H1 (cell line): Measurements from ENCODE around the gene PCDHGB3. TPM values are rescaled to one million over a fixed set of nuclear protein-coding genes. Genes with fewer than 3 reads are reported as not detected.

ENCODE experiments used
- CTCF ChIA-PET: fragments of 300-600 bp; sonication (Branson Sonifier 250); formaldehyde crosslinking; loops from one replicate; lab custom pipeline; 2021; ENCODE audit not compliant: partially characterized antibody; lab: Charles Lee
- POLR2A ChIA-PET: fragments of 300-600 bp; sonication (Branson Sonifier 250); formaldehyde crosslinking; loops from one replicate; lab custom pipeline; 2021; ENCODE audit warnings: inconsistent platforms; ENCODE audit not compliant: partially characterized antibody; lab: Charles Lee
- DNase-seq, 2 experiments: peaks; one replicate each; pipeline versions ENCODE4 v3.0.0 to v3.0.0-alpha.2; 2010 to 2022; ENCODE audit warnings: low spot score in 2 of 2, low read depth in 1 of 2, mixed read lengths in 1 of 2
- FAIRE-seq: peaks from 2 replicates; lab custom pipeline; 2011; peaks lifted over from hg19 to GRCh38; lab: Jason Lieb, UNC
- H2AFZ ChIP-seq: 2 replicates; pipeline ENCODE4 v1.8.1; 2012; ENCODE audit warnings: low read length, inconsistent platforms
- H2AK5ac ChIP-seq: 2 replicates; pipeline ENCODE4 v1.6.1; 2013; ENCODE audit warnings: low read depth, low read length
- H2BK120ac ChIP-seq: replicated peaks from 2 replicates; pipeline ENCODE3; 2013; ENCODE audit warnings: low read depth, low read length, inconsistent platforms
- H2BK12ac ChIP-seq: 2 replicates; pipeline ENCODE4 v1.6.1; 2013; ENCODE audit warnings: low read depth, low read length
- H2BK15ac ChIP-seq: 2 replicates; pipeline ENCODE4 v1.6.1; 2013; ENCODE audit warnings: low read length
- H2BK20ac ChIP-seq: 2 replicates; pipeline ENCODE4 v1.6.1; 2013; ENCODE audit warnings: low read length
- H2BK5ac ChIP-seq: 2 replicates; pipeline ENCODE4 v1.6.1; 2013; ENCODE audit warnings: low read depth, low read length
- H3K14ac ChIP-seq: 2 replicates; pipeline ENCODE4 v1.6.1; 2013; ENCODE audit warnings: inconsistent platforms; ENCODE audit not compliant: insufficient read length
- H3K18ac ChIP-seq: 2 replicates; pipeline ENCODE4 v1.6.1; 2013; ENCODE audit warnings: low read length; ENCODE audit errors: extremely low read depth
- H3K23ac ChIP-seq: 2 replicates; pipeline ENCODE4 v1.6.1; 2013; ENCODE audit warnings: inconsistent platforms; ENCODE audit not compliant: insufficient read length
- H3K23me2 ChIP-seq: 2 replicates; pipeline ENCODE4 v1.6.1; 2013; ENCODE audit warnings: low read depth, low read length
- H3K27ac ChIP-seq: 2 replicates; pipeline ENCODE4 v1.6.1; 2011; ENCODE audit warnings: low read depth, low read length, inconsistent platforms
- H3K27me3 ChIP-seq, 4 experiments: replicated peaks in 1 of 4; 1 replicate in 1 of 4; 2 replicates in 3 of 4; pipeline versions ENCODE4 v1.6.1 to v1.8.1; 2011 to 2013; ENCODE audit warnings: low read length in 3 of 4, mild to moderate bottlenecking in 3 of 4, inconsistent platforms in 2 of 4, mixed read lengths in 2 of 4, moderate library complexity in 1 of 4; ENCODE audit not compliant: control insufficient read depth in 3 of 4, insufficient read depth in 3 of 4; ENCODE audit errors: extremely low read depth in 1 of 4
- H3K36me3 ChIP-seq, 4 experiments: 2 replicates each; pipeline versions ENCODE4 v1.6.1 to v1.8.1; 2011 to 2013; ENCODE audit warnings: mild to moderate bottlenecking in 4 of 4, low read length in 3 of 4, moderate library complexity in 2 of 4, control low read depth in 1 of 4, inconsistent platforms in 1 of 4; ENCODE audit not compliant: insufficient read depth in 4 of 4, control insufficient read depth in 2 of 4
- H3K4ac ChIP-seq: replicated peaks from 2 replicates; pipeline ENCODE3; 2013; ENCODE audit warnings: low read length, low read depth, mixed read lengths, inconsistent platforms; ENCODE audit not compliant: insufficient read length
- H3K4me1 ChIP-seq, 4 experiments: replicated peaks in 1 of 4; 1 replicate in 1 of 4; 2 replicates in 3 of 4; pipeline versions ENCODE4 v1.6.1 to v1.8.1; 2011 to 2013; ENCODE audit warnings: low read length in 3 of 4, inconsistent platforms in 2 of 4, mixed read lengths in 1 of 4; ENCODE audit not compliant: insufficient read depth in 4 of 4, control insufficient read depth in 3 of 4
- H3K4me2 ChIP-seq, 2 experiments: 2 replicates each; pipeline versions ENCODE4 v1.6.1 to v1.8.1; 2011 to 2013; ENCODE audit warnings: low read depth in 2 of 2, low read length in 2 of 2, control low read depth in 1 of 2, inconsistent platforms in 1 of 2, mild to moderate bottlenecking in 1 of 2; ENCODE audit not compliant: insufficient read depth in 1 of 2
- H3K4me3 ChIP-seq, 4 experiments: fragments of 200-600, 300-600 bp in 1 of 4; sonication (generic), shearing (Covaris generic), sonication (Bioruptor Twin) in 1 of 4; 2 replicates each; pipeline versions ENCODE4 v1.5.1 to v1.8.1; 2011 to 2016; ENCODE audit warnings: low read length in 4 of 4, low read depth in 3 of 4, control low read depth in 2 of 4, inconsistent platforms in 2 of 4, mild to moderate bottlenecking in 2 of 4, mixed read lengths in 1 of 4, moderate library complexity in 1 of 4; ENCODE audit not compliant: insufficient read depth in 2 of 4; ENCODE audit errors: extremely low read depth in 1 of 4
- H3K56ac ChIP-seq: replicated peaks from 2 replicates; pipeline ENCODE3; 2013; ENCODE audit warnings: low read depth, mild to moderate bottlenecking, mixed read lengths, low read length, inconsistent platforms; ENCODE audit not compliant: insufficient read length
- H3K79me1 ChIP-seq: 2 replicates; pipeline ENCODE4 v1.6.1; 2013; ENCODE audit warnings: low read depth, low read length, control low read depth
- H3K79me2 ChIP-seq, 2 experiments: 2 replicates each; pipeline versions ENCODE4 v1.6.1 to v1.8.1; 2012 to 2013; ENCODE audit warnings: low read length in 2 of 2, mild to moderate bottlenecking in 2 of 2, inconsistent platforms in 1 of 2; ENCODE audit not compliant: insufficient read depth in 2 of 2, control insufficient read depth in 1 of 2
- H3K9ac ChIP-seq, 4 experiments: replicated peaks in 1 of 4; 1 replicate in 1 of 4; 2 replicates in 3 of 4; pipeline versions ENCODE4 v1.6.1 to v1.8.1; 2011 to 2013; ENCODE audit warnings: low read depth in 3 of 4, low read length in 3 of 4, control low read depth in 2 of 4, mild to moderate bottlenecking in 2 of 4, moderate library complexity in 2 of 4, inconsistent platforms in 1 of 4; ENCODE audit errors: extremely low read depth in 1 of 4
- H3K9me3 ChIP-seq, 2 experiments: 2 replicates each; pipeline versions ENCODE4 v1.6.1 to v1.8.1; 2012 to 2013; ENCODE audit warnings: mild to moderate bottlenecking in 2 of 2, moderate library complexity in 2 of 2, control low read depth in 1 of 2, inconsistent platforms in 1 of 2, low read depth in 1 of 2, low read length in 1 of 2, mixed read lengths in 1 of 2; ENCODE audit not compliant: insufficient read depth in 2 of 2
- H4K20me1 ChIP-seq, 2 experiments: replicated peaks in 1 of 2; 2 replicates each; pipeline versions ENCODE3 to v1.8.1; 2011 to 2013; ENCODE audit warnings: inconsistent platforms in 2 of 2, low read length in 2 of 2, mild to moderate bottlenecking in 1 of 2; ENCODE audit not compliant: insufficient read depth in 2 of 2, control insufficient read depth in 1 of 2
- H4K5ac ChIP-seq: 2 replicates; pipeline ENCODE4 v1.6.1; 2013; ENCODE audit warnings: low read length, low read depth, mixed read lengths, inconsistent platforms; ENCODE audit not compliant: insufficient read length
- H4K8ac ChIP-seq: 2 replicates; pipeline ENCODE4 v1.8.0; 2013; ENCODE audit warnings: mild to moderate bottlenecking, moderate library complexity, low read length, inconsistent platforms; ENCODE audit not compliant: insufficient read depth; ENCODE audit errors: extremely low read depth
- H4K91ac ChIP-seq: replicated peaks from 2 replicates; pipeline ENCODE3; 2013; ENCODE audit warnings: low read length, mixed read lengths, inconsistent platforms; ENCODE audit not compliant: insufficient read length
- CTCF ChIP-seq, 3 experiments: IDR thresholded peaks; 1 replicate in 2 of 3; 2 replicates in 1 of 3; pipeline versions ENCODE4 v1.5.1 to v1.6.1; 2011; ENCODE audit warnings: low read length in 3 of 3, mild to moderate bottlenecking in 3 of 3, inconsistent platforms in 2 of 3, low read depth in 1 of 3, moderate library complexity in 1 of 3; ENCODE audit not compliant: insufficient read depth in 1 of 3; ENCODE audit errors: control extremely low read depth in 1 of 3
- RAD21 ChIP-seq, 2 experiments: IDR thresholded peaks in 1 of 2; conservative IDR thresholded peaks in 1 of 2; 2 replicates each; pipeline ENCODE4 v1.6.1; 2011; ENCODE audit warnings: low read depth in 2 of 2, low read length in 2 of 2, improper control_type of control experiment in 1 of 2, inconsistent platforms in 1 of 2, mild to moderate bottlenecking in 1 of 2, moderate library complexity in 1 of 2
- TAF7 ChIP-seq: optimal IDR thresholded peaks from 2 replicates; pipeline ENCODE3; 2011; ENCODE audit warnings: low read depth, mild to moderate bottlenecking, inconsistent platforms, low read length, moderate library complexity, borderline replicate concordance
- YY1 ChIP-seq: IDR thresholded peaks from 2 replicates; pipeline ENCODE4 v1.6.1; 2011; ENCODE audit warnings: low read depth, mild to moderate bottlenecking, low read length
- WGBS, 2 experiments: shearing (Covaris generic) in 1 of 2; methylation state at CpG; one replicate each; pipeline versions ENCODE4 v1.1.6 to v1.1.7; 2013 to 2015; ENCODE audit warnings: low lambda C conversion rate in 2 of 2, mixed read lengths in 2 of 2, inconsistent platforms in 1 of 2, low coverage in 1 of 2, missing lambda C conversion rate in 1 of 2; ENCODE audit not compliant: insufficient replicate concordance in 2 of 2, insufficient coverage in 1 of 2, insufficient read length in 1 of 2; ENCODE audit errors: extremely low coverage in 1 of 2, missing lambda C conversion rate in 1 of 2; 5-methylcytosine and 5-hydroxymethylcytosine counted together
- polyA plus RNA-seq, 7 experiments: library from polyadenylated mRNA; depleted of rRNA in 3 of 7; stranded (reverse) in 5 of 7; unstranded in 2 of 7; fragments of >200 nt in 5 of 7; fragments of 200-250 nt in 2 of 7; gene quantifications; 1 replicate in 5 of 7; 2 replicates in 1 of 7; 4 replicates in 1 of 7; pipeline versions ENCODE4 v1.2.1 to v1.2.3, GENCODE V29; 2011 to 2013; ENCODE audit warnings: missing spikeins in 2 of 7, mixed read lengths in 2 of 7
- total RNA-seq: library from RNA; stranded (reverse); fragmentation: NEBNext Ultra II Directional; extraction: Animal tissue kit (Norgen Biotek cat#: 25700); gene quantifications from 2 replicates; pipeline ENCODE4 v1.2.1, GENCODE V29; 2021

Gene PCDHGB3
- total and polyA plus RNA-seq, 2 of the 8 experiments (the other 6 are each of a cell fraction or from before 2014, with no cell fraction given) = 1.6 to 1.9 TPM

- Histone ChIP-seq H2BK12ac (no peak within 1 kb of the TSS), H3K27me3 (no peaks in the 10 kb centered on the region), H3K4me2 (no peak within 1 kb of the TSS), H3K36me3 (no peaks in the 10 kb centered on the region), H2AK5ac (no peak within 1 kb of the TSS), H2AFZ (peak within 1 kb of the TSS; percentile 11; the same call in 1 of the 2 replicates), H2BK120ac (no peak within 1 kb of the TSS), H3K23me2 (no peaks in the 10 kb centered on the region), H4K8ac (no peak within 1 kb of the TSS; the same call in 1 of the 2 replicates), H3K79me1 (no peaks in the 10 kb centered on the region), H3K4ac (no peak within 1 kb of the TSS), H3K14ac (no peak within 1 kb of the TSS), H3K56ac (no peak within 1 kb of the TSS), H3K79me2 (no peaks in the 10 kb centered on the region), H3K4me1 (no peaks in the 10 kb centered on the region), H4K20me1 (no peaks in the 10 kb centered on the region), H3K4me3 (no peak within 1 kb of the TSS; a peak in 1 of 8 replicates), H2BK5ac (no peak within 1 kb of the TSS), H3K9me3 (peaks cover 33 to 46% of the 10 kb centered on the region in 2 experiments; a peak in 3 of 4 replicates), H3K23ac (no peak within 1 kb of the TSS), H2BK20ac (no peak within 1 kb of the TSS), H3K18ac (no peak within 1 kb of the TSS), H3K9ac (no peak within 1 kb of the TSS), H4K5ac (no peak within 1 kb of the TSS), H3K27ac (no peak within 1 kb of the TSS), H4K91ac (no peak within 1 kb of the TSS), H2BK15ac (no peak within 1 kb of the TSS)
- peak; percentile 76 for FAIRE-seq
- DNase-seq = no peak
- WGBS, 2 experiments = 72% methylated on average over 9 of the region's 9 CpGs; no CpG with 5 or more reads in 1 of the 2 experiments
- ChIA-PET CTCF (interaction anchor here (0.7 to 4.8 kb wide), 52 partner anchors 8 to 224 kb away, joined by 3 to 21 read pairs (median 4); partner anchors contain the start of genes PCDHB10, PCDHB14, PCDHB15 and PCDHB4), POLR2A (interaction anchor here (1.0 kb wide), 1 partner anchor 170 kb away, joined by 3 read pairs; no protein-coding TSS in a partner anchor)
- TF ChIP-seq CTCF (IDR thresholded peaks at IDR 0.05; ENCODE audit: control extremely low read depth in 1 of 3, insufficient read depth in 1 of 3, low read depth in 1 of 3, low read length in 3 of 3) = peak in 2 of 3 experiments; percentile 64 to 68; a peak in 3 of 4 replicates
- TF ChIP-seq YY1 = peak; percentile 83
- peak; percentile 54 to 65 for TF ChIP-seq RAD21 (IDR thresholded peaks at IDR 0.05 in 1 of 2, conservative IDR thresholded peaks at IDR 0.05 in 1 of 2; ENCODE audit: low read depth in 2 of 2, low read length in 2 of 2)
- no peak for TF ChIP-seq TAF7
These were observed 26.6 kb upstream of the PCDHGB3 start, which contains the start of gene PCDHGA3 for GRCh38 chr5:141343242-141343952. Gene PCDHGA3, plus strand, starts transcription at chr5:141343829. Its CDS starts 205 bp downstream, at chr5:141344034.
